Measurements from ENCODE around the gene CFAP73. TPM values are rescaled to one million over a fixed set of nuclear protein-coding genes. Genes with fewer than 3 reads are reported as not detected.
"Not testable (repeated sequence)": the region's sequence is repeated elsewhere in the genome, so short reads cannot be mapped to it uniquely, and the experiment has no call there.

Gene CFAP73
- not detected for polyA plus RNA-seq (2013, experiment 1 of 2; ENCODE audit: insufficient read length)
- polyA plus RNA-seq (2013, experiment 2 of 2; ENCODE audit: insufficient read length), result not detected

GRCh38 chr12:113149361-113150150 is at the start of gene CFAP73:
Gene CFAP73, plus strand, starts transcription at chr12:113149724. Its CDS starts 134 bp downstream, at chr12:113149858.
- DNase-seq, result peak; percentile 85

DNA sequence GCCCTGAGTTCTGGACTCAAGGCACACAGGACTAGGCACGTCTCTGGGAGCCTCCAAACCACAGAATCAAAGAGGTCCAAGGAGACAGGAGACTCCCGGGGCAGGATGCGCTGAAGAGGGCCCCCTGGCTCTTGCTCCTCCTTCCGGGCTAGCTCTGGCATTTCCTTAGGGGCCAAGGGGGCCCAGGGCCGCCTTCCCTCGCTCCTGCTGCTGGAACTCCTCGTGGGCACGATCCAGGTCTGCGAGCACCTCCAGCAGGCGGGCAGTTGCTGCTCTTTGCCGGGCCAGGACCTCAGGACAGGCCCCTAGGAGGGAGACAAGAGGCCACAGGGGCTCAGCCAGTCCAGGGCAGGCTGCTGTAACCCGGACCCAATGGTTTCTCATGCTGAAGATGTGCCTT is 49.8 kb upstream of the CFAP73 start:
- DNase-seq, result no peak

DNA sequence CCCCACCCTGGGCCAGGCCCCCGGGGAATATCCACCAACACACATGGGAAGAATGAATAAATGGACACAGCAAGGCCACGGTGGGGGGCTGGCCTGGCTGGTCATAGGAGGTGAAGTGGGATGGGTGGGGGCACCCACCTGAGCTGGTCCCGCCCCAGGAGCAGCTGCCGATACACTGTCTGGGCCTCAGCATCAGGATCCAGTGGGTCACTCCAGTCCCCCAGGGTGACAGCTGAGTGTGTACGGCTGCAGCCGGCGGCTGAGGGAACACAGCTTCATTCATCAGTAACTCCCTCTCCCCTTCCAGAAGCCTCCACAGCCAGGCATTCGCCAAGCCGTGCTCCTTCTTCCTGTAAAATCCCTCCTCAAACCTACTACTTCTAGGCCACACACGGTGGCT is 47.8 kb upstream of the CFAP73 start:
- no peak for DNase-seq

GRCh38 chr12:113102811-113103210 is 46.7 kb upstream of the CFAP73 start:
- no peak for DNase-seq

GRCh38 chr12:113103756-113104450 is 45.6 kb upstream of the CFAP73 start:
- no peak for DNase-seq

DNA sequence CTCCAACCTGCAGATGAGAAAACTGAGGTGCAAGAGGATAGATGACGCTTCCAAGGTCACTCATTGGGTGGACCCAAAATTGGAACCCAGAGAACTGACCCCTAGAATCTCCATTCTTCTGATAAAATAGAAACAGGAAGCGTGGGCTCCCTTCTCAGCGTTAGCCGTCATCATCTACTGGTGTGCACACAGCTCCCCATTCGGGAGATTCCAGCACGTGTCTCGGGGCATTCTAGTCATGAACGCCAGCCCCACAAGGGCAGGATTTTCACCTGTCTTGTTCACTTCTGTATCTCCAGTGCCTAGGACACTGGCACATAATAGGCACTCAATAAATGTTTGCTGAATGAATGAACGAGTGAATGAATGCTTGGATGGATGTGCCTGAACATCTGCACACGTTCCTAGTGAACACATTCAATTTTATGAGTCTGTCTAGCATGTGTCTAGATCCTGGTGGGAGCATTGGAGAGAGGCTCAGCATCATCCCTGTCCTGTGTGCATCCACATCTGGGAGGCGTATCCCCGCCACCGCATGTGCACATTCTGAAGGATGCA is 44.5 kb upstream of the CFAP73 start:
- DNase-seq, result no peak

DNA sequence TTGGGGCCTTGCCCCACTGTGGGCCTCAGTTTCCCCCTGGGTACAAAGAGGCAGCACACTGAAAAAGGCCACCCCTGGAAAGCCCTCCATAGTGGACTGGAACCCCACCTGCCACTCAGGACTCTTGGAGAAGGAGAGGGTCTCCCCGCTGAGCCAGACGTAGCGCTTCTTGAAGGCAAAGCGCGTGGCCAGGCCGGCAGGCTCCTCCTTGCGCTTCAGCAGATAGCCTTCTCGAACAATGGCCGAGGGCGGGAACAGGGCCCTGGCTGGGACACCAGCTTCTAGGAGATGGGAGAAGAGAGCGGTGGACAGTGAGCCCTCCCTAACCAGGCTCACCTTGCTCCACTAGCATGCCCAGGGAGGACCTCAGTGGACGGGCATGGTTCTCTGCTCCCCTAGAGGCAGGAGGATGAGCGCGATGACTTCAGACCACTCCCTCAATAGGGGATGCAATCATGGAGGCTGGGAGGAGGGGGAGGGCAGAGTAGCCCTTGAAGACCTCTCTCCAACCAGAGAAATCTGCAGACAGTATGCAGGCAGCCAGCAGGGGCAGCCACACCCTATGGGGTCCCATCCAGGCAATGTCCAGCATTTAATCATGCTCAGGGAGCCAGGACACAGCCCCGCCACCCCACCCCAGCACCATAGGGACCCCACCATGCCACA is 43.8 kb upstream of the CFAP73 start:
- DNase-seq, result no peak

DNA sequence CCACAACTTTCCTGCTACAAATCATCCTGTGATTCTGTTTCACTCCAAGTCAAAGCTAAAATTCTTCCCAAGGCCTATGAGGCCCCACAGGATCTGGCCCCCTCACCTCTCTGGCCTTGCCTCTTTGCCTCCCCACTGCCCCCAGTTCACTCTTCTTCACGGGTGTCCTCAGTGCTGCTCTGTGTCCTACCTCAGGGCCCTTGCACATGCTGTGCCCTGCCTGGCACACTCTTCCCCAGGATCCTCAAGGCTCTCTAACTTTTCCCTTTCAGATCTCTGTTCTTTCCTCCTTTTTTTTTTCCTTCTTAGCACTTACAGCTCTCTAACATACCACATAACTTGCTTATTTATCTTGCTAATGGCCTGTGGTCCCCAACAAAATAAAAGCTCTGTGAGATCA is 43.2 kb upstream of the CFAP73 start:
- DNase-seq, result no peak

DNA sequence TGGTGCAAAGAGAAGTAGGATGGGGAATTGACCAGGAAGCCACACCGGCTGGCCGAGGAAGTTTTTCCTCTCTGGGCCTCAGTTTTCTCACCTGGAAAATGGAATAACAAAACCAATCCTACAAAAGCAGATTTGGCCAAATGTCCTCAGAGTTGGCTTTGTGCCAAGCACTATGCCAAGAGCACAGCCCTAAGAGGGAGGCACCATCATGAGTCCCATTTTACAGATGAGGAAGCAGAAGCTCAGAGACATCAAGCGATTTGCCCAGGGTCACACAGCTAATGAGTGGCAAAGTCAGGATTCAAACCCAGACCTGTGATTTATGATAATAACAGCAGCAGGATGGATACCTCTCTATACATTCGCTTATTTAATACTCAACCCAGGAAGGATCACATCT is 41.2 kb upstream of the CFAP73 start:
- DNase-seq, result no peak

- DNase-seq, result no peak
Observed at GRCh38 chr12:113109360-113109759, 40.2 kb upstream of the CFAP73 start.

- no peak for DNase-seq
Observed at GRCh38 chr12:113109872-113110599, 39.5 kb upstream of the CFAP73 start.

DNA sequence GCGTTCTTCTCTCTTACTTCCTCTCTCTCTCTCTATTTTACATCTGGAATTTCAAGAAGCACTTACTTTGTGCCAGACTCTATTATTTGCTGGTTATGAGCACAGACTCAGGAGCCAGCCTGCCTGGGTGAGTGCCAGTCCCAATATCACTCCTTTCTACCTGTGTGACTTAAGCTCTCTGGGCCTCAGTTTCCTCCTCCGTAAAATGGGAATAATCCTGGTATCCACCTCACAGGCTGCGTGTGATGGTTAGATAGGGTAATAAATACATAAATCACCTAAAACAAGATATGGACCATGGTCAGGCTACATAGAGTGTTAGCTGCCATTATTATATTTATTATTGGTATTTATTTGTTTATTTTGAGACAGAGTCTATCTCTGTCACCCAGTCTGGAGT is 38.3 kb upstream of the CFAP73 start:
- no peak for DNase-seq

DNA sequence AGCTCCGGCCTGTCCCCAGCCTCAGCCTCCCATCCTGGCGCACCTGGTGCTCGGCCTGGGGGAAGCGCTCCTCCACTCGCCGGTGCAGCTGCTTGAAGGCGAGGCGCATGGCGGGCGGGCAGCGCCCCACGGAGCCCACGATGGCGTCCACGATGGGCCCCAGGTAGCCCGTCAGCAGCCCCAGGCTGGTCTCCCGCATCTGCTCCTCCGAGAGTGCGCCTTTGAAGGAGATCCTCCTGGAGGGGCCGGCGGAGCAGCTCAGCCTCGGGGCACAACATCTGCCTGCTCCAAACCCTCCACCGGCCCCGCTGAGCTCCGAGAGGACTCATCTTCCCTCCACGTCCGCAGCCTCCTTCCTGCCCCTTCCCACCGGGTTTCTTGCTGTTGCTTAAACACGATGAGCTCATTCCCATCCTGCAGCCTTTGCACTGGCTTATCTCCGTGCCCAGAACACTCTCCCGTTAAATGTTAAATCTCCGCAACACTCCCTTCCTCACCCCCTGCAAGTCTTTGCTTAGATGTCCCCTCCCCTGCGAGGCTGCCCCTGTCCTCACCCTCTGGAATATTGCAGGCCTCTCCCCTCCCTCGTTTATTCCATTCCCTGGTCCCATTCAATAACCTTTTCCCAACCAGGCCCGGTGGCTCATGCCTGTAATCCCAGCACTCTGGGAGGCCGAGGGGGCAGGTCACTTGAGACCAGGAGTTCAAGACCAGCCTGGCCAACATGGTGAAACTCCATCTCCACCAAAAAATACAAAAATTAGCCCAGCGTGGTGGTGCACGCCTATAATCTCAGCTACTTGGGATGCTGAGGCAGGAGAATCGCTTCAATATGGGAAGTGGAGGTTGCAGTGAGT is 37.3 kb upstream of the CFAP73 start:
- DNase-seq, result no peak

DNA sequence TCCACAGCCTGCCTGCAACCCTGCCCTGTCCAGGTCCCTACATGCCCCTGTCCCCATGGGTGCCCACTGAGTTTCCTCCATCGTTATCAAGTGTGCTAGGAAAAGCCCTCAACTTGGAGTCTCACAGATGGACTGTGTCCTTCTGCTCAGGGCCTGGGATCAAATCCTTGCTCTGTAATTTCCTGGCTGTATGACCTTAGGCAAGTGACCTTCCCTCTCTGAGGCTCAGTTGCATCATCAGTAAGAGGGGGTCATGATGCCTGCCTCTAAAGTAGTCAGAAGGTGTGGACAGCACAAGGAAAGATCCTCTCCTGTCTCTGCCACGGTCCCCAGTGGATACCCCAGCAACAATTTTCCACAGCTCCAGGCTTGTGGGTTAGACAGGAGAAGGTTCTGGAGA is 36.1 kb upstream of the CFAP73 start:
- DNase-seq, result no peak

DNA sequence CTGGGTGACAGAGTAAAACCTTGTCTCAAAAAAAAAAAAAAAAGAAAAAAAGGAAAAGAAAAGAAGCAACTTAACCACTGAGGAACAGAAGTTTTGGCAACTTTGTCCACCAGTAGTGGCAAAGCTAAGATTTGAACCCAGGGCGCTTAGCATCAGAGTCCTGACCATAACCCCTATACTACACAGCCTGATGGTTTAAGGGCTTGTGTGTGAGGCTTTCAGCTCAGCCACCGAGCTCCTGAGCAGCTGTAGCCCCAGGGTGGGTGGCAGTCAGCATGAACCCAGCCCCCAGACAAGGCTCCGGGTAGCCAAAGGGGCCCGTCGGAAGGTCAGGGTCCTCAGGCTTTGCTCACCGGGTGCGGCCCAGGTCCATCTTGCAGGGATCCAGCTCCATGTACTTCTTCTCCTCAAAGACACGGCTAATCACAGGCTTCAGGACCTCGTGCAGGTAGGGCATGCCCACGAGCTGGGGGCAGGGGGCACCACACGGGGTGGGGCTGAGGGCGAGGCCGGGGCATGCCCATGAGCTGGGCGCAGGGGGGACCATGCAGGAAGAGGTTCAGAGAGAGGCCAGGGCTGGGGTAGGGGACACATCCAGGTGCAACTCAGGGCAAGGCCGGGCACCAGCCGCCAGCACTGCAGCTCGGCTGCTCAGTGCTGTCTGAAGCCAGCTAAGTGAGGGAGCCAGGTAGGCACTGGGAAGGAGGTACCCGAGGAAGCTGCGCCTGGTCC is 34.9 kb upstream of the CFAP73 start:
- no peak for DNase-seq

- no peak for DNase-seq
Observed at GRCh38 chr12:113115455-113116126, 33.9 kb upstream of the CFAP73 start.

GRCh38 chr12:113116875-113117274 is 32.6 kb upstream of the CFAP73 start:
- DNase-seq, result no peak

DNA sequence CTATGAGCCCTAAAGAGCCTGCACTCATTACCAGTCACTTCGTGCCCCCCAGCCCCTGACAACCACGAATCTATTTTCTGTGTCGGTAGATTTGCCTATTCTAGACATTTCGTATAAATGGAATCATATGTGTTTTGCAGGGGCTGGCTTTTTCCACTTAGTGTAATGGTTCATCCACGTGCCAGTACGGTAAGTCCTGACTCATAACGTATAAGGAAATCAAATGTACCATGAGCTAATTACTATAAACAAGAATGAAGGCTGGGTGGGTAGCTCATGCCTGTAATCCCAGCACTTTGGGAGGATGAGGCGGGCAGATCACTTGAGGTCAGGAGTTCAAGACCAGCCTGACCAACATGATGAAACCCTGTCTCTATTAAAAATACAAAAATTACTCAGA is 31.8 kb upstream of the CFAP73 start:
- DNase-seq, result not testable (repeated sequence)

- DNase-seq, result no peak
Observed at GRCh38 chr12:113118142-113118541, 31.4 kb upstream of the CFAP73 start.

Data from fibroblast of skin of back (primary cell).